OCI-LY3 (cell line): ENCODE data around the gene RNU7-1.

Experiments
- H2AFZ ChIP-seq: fragments of 200-600, 300-600 bp; shearing (Covaris generic); 2 replicates; pipeline ENCODE4 v1.6.0; 2014; ENCODE audit warnings: antibody characterized with exemption, low read depth, low read length
- H3K27ac ChIP-seq: fragments of 200-600, 300-600 bp; sonication (generic); 2 replicates; pipeline ENCODE4 v1.5.1; 2014; ENCODE audit warnings: mild to moderate bottlenecking, low read length, moderate library complexity, mixed read lengths
- H3K27me3 ChIP-seq: fragments of 200-600, 300-600 bp; sonication (generic); 2 replicates; pipeline ENCODE4 v1.6.1; 2014; ENCODE audit warnings: low read depth, low read length, mixed read lengths
- H3K36me3 ChIP-seq: fragments of 200-600, 300-600 bp; sonication (generic); replicated peaks from 2 replicates; pipeline ENCODE3; 2014; ENCODE audit warnings: low read depth, low read length, mixed read lengths
- H3K4me1 ChIP-seq: fragments of 300-600, 200-600 bp; sonication (generic); 2 replicates; pipeline ENCODE4 v1.6.1; 2014; ENCODE audit warnings: low read length, mixed read lengths
- H3K4me2 ChIP-seq: fragments of 200-600, 300-600 bp; sonication (generic); 2 replicates; pipeline ENCODE4 v1.6.1; 2014; ENCODE audit warnings: low read length, mixed read lengths
- H3K4me3 ChIP-seq: fragments of 300-600, 200-600 bp; sonication (generic); 2 replicates; pipeline ENCODE4 v1.5.1; 2014; ENCODE audit warnings: antibody characterized with exemption, mild to moderate bottlenecking, low read length, moderate library complexity
- H3K79me2 ChIP-seq: fragments of 300-600, 200-600 bp; shearing (Covaris generic); 2 replicates; pipeline ENCODE4 v1.6.1; 2014; ENCODE audit warnings: mild to moderate bottlenecking, low read length, mixed read lengths
- H3K9ac ChIP-seq: fragments of 300-600, 200-600 bp; shearing (Covaris generic); 2 replicates; pipeline ENCODE4 v1.6.0; 2014; ENCODE audit warnings: mild to moderate bottlenecking, low read length, moderate library complexity
- H3K9me3 ChIP-seq: fragments of 200-600, 300-600 bp; shearing (Covaris generic); 2 replicates; pipeline ENCODE4 v1.6.1; 2014; ENCODE audit warnings: low read length, mixed read lengths; ENCODE audit not compliant: insufficient read depth
- H4K20me1 ChIP-seq: fragments of 200-600, 300-600 bp; sonication (generic); 2 replicates; pipeline ENCODE4 v1.6.1; 2016; ENCODE audit warnings: low read length, mixed read lengths; ENCODE audit not compliant: insufficient read depth
- CTCF ChIP-seq: fragments of 200-600, 300-600 bp; sonication (generic); IDR thresholded peaks from 2 replicates; pipeline ENCODE4 v1.5.1; 2014; ENCODE audit warnings: antibody characterized with exemption, low read length, low read depth
- EZH2phosphoT487 ChIP-seq: fragments of 200-600 bp; shearing (Covaris generic); IDR thresholded peaks from 2 replicates; pipeline ENCODE4 v1.6.1; 2018; ENCODE audit warnings: antibody characterized with exemption, mixed run types, low read depth

RNU7-1 gene

GRCh38 chr12:6974180-6974579, 30.6 kb downstream of the RNU7-1 start:
- Histone ChIP-seq H3K4me1 (peaks cover 14% of the 10 kb centered on the region), H3K27me3 (no peaks in the 10 kb centered on the region), H2AFZ (no peak overlapping the region), H3K9me3 (no peaks in the 10 kb centered on the region), H3K4me3 (no peak overlapping the region), H3K36me3 (peaks cover 58% of the 10 kb centered on the region), H3K79me2 (peaks cover 49% of the 10 kb centered on the region), H3K4me2 (no peak overlapping the region), H4K20me1 (no peaks in the 10 kb centered on the region), H3K9ac (no peak overlapping the region), H3K27ac (no peak overlapping the region)
- TF ChIP-seq EZH2phosphoT487 (no peak), CTCF (no peak)

- Histone ChIP-seq H3K4me1 (peaks cover 12% of the 10 kb centered on the region), H3K27ac (no peak overlapping the region), H3K79me2 (peaks cover 36% of the 10 kb centered on the region), H3K27me3 (no peaks in the 10 kb centered on the region), H3K4me2 (no peak overlapping the region), H3K9ac (no peak overlapping the region), H3K4me3 (no peak overlapping the region), H3K9me3 (no peaks in the 10 kb centered on the region), H3K36me3 (peaks cover 61% of the 10 kb centered on the region), H2AFZ (no peak overlapping the region), H4K20me1 (no peaks in the 10 kb centered on the region)
- TF ChIP-seq CTCF (no peak), EZH2phosphoT487 (no peak)
Observed at GRCh38 chr12:6975297-6976032, 31.8 kb downstream of the RNU7-1 start.

GRCh38 chr12:6977653-6978052, 34.0 kb downstream of the RNU7-1 start:
- Histone ChIP-seq H3K9me3 (no peaks in the 10 kb centered on the region), H3K4me2 (no peak overlapping the region), H3K9ac (no peak overlapping the region), H3K27ac (no peak overlapping the region), H3K27me3 (no peaks in the 10 kb centered on the region), H3K36me3 (peaks cover 64% of the 10 kb centered on the region), H4K20me1 (no peaks in the 10 kb centered on the region), H3K79me2 (peaks cover 15% of the 10 kb centered on the region), H3K4me1 (peaks cover 2% of the 10 kb centered on the region), H3K4me3 (no peak overlapping the region), H2AFZ (no peak overlapping the region)
- TF ChIP-seq EZH2phosphoT487: no peak
- TF ChIP-seq CTCF: no peak

- no peak overlapping the region for H3K27ac ChIP-seq
Observed at GRCh38 chr12:6978188-6978587, 34.6 kb downstream of the RNU7-1 start.

More at GRCh38 chr12:6978188-6978587, 34.6 kb downstream of the RNU7-1 start:
- TF ChIP-seq CTCF (no peak), EZH2phosphoT487 (no peak)
- no peaks in the 10 kb centered on the region for H3K9me3 ChIP-seq
- no peak overlapping the region for H3K9ac ChIP-seq
- H3K79me2 ChIP-seq: peaks cover 10% of the 10 kb centered on the region
- peaks cover 64% of the 10 kb centered on the region for H3K36me3 ChIP-seq
- no peaks in the 10 kb centered on the region for H4K20me1 ChIP-seq
- H3K4me3 ChIP-seq: no peak overlapping the region
- H3K4me2 ChIP-seq: no peak overlapping the region
- no peaks in the 10 kb centered on the region for H3K27me3 ChIP-seq
- H3K4me1 ChIP-seq: no peaks in the 10 kb centered on the region
- no peak overlapping the region for H2AFZ ChIP-seq
